ENCODE data around the gene MUS81. TPM values are rescaled to one million over a fixed set of nuclear protein-coding genes. Genes with fewer than 3 reads are reported as not detected.
"Not testable (repeated sequence)": the region's sequence is repeated elsewhere in the genome, so short reads cannot be mapped to it uniquely, and the experiment has no call there.

Gene MUS81
- total and polyA plus RNA-seq, 2 of the 13 experiments (the other 11 are each of a cell fraction or from before 2014, with no cell fraction given) = 25.6 to 30.2 TPM

- TF ChIP-seq ZNF574 (CRISPR knock-in tag; IDR thresholded peaks at IDR 0.05) = 0 out of 2 replicates have a peak, but pooled peaks have one; percentile 1
- TF ChIP-seq NKX3-1 (CRISPR knock-in tag; IDR thresholded peaks at IDR 0.05) = peak; percentile 51; the same call in 1 of the 2 replicates
- TF ChIP-seq HIC2 (CRISPR knock-in tag; IDR thresholded peaks at IDR 0.05; ENCODE audit: low read depth) = peak; percentile 8; the same call in 1 of the 2 replicates
- TF ChIP-seq SP4 (CRISPR knock-in tag; IDR thresholded peaks at IDR 0.05) = 0 out of 2 replicates have a peak, but pooled peaks have one; percentile 33
- TF ChIP-seq, protein P1, sequence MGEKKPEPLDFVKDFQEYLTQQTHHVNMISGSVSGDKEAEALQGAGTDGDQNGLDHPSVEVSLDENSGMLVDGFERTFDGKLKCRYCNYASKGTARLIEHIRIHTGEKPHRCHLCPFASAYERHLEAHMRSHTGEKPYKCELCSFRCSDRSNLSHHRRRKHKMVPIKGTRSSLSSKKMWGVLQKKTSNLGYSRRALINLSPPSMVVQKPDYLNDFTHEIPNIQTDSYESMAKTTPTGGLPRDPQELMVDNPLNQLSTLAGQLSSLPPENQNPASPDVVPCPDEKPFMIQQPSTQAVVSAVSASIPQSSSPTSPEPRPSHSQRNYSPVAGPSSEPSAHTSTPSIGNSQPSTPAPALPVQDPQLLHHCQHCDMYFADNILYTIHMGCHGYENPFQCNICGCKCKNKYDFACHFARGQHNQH (CRISPR knock-in tag; IDR thresholded peaks at IDR 0.05) = 0 out of 2 replicates have a peak, but pooled peaks have one; percentile 13
- TF ChIP-seq, protein P2, sequence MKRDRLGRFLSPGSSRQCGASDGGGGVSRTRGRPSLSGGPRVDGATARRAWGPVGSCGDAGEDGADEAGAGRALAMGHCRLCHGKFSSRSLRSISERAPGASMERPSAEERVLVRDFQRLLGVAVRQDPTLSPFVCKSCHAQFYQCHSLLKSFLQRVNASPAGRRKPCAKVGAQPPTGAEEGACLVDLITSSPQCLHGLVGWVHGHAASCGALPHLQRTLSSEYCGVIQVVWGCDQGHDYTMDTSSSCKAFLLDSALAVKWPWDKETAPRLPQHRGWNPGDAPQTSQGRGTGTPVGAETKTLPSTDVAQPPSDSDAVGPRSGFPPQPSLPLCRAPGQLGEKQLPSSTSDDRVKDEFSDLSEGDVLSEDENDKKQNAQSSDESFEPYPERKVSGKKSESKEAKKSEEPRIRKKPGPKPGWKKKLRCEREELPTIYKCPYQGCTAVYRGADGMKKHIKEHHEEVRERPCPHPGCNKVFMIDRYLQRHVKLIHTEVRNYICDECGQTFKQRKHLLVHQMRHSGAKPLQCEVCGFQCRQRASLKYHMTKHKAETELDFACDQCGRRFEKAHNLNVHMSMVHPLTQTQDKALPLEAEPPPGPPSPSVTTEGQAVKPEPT (CRISPR knock-in tag; IDR thresholded peaks at IDR 0.05; ENCODE audit: low read depth) = 0 out of 2 replicates have a peak, but pooled peaks have one; percentile 17
- TF ChIP-seq ZMYM2 (CRISPR knock-in tag; IDR thresholded peaks at IDR 0.05) = 0 out of 2 replicates have a peak, but pooled peaks have one; percentile 7
- 0 out of 2 replicates have a peak, but pooled peaks have one; percentile 33 for TF ChIP-seq SAP130 (CRISPR knock-in tag; IDR thresholded peaks at IDR 0.05; ENCODE audit: low read depth)
- 0 out of 2 replicates have a peak, but pooled peaks have one; percentile 6 for TF ChIP-seq ZIK1 (CRISPR knock-in tag; IDR thresholded peaks at IDR 0.05; ENCODE audit: borderline replicate concordance, low read depth)
- TF ChIP-seq ZC3H13 (CRISPR knock-in tag; IDR thresholded peaks at IDR 0.05) = peak; percentile 19; the same call in 1 of the 2 replicates
- TF ChIP-seq NR2F6 (IDR thresholded peaks at IDR 0.05) = 0 out of 2 replicates have a peak, but pooled peaks have one; percentile 8
- not testable (repeated sequence) for TF ChIP-seq NR2F6 (CRISPR knock-in tag; IDR thresholded peaks at IDR 0.05)
- TF ChIP-seq KLF12 (CRISPR knock-in tag; IDR thresholded peaks at IDR 0.05; ENCODE audit: borderline replicate concordance) = 0 out of 2 replicates have a peak, but pooled peaks have one; percentile 5
- peak; percentile 0 for TF ChIP-seq CBX1 (IDR thresholded peaks at IDR 0.05; ENCODE audit: low read depth)
- 0 out of 2 replicates have a peak, but pooled peaks have one; percentile 7 for TF ChIP-seq MED1 (CRISPR knock-in tag; IDR thresholded peaks at IDR 0.05)
These were observed 31.9 kb downstream of the MUS81 start (continued) for GRCh38 chr11:65892137-65892540.

Measured in HepG2 (cell line).